Left cardiac atrium (tissue), 2 donors: ENCODE data around the gene MRPS12. TPM values are rescaled to one million over a fixed set of nuclear protein-coding genes. Genes with fewer than 3 reads are reported as not detected.

Source experiments
- total RNA-seq, 2 donors: library from RNA; stranded (reverse); fragmentation: NEBNext Ultra II Directional; extraction: Animal tissue kit (Norgen Biotek cat#: 25700); gene quantifications; one replicate each; pipeline ENCODE4 v1.2.1, GENCODE V29; 2021
- donor health status: DM: no; HTN: yes; CAD: no; lungs with severe emphysema.
- donor health status: DM: yes; HTN: yes; CAD: no.

MRPS12 gene
- total RNA-seq, 2 donors from 2014 or later: 56.2 to 69.0 TPM

Other genes starting within 250 kb of the MRPS12 start
- gene CAPN12, start 186.5 kb upstream of the MRPS12 start, total RNA-seq: under 1 TPM; 0.77 to 0.81 TPM
- gene LGALS7, start 157.4 kb upstream of the MRPS12 start, total RNA-seq: not detected
- not detected for gene LGALS7B, start 141.7 kb upstream of the MRPS12 start, total RNA-seq
- gene LGALS4, start 118.0 kb upstream of the MRPS12 start, total RNA-seq: 1 to 10 TPM in 1 of 2 donors, under 1 TPM in 1; 0.85 to 1.4 TPM
- gene ECH1, start 99.2 kb upstream of the MRPS12 start, total RNA-seq: 100 to 1,000 TPM; 449 to 630 TPM
- 100 to 1,000 TPM; 179 to 185 TPM for gene HNRNPL, start 81.0 kb upstream of the MRPS12 start, total RNA-seq
- 1 to 10 TPM; 4.4 to 7.6 TPM for gene RINL, start 52.7 kb upstream of the MRPS12 start, total RNA-seq
- gene SIRT2, start 31.3 kb upstream of the MRPS12 start, total RNA-seq: 10 to 100 TPM; 63.3 to 92.1 TPM
- gene NFKBIB, start 31.0 kb upstream of the MRPS12 start, total RNA-seq: 10 to 100 TPM; 17.9 to 23.0 TPM
- not detected for gene CCER2, start 18.8 kb upstream of the MRPS12 start, total RNA-seq
- 10 to 100 TPM in 1 of 2 donors, 1 to 10 TPM in 1; 9.5 to 17.7 TPM for gene SARS2, start 181 bp upstream of the MRPS12 start, total RNA-seq
- 1 to 10 TPM; 7.2 to 7.8 TPM for gene FBXO17, start 44.8 kb downstream of the MRPS12 start, total RNA-seq
- 10 to 100 TPM; 19.2 to 19.8 TPM for gene FBXO27, start 101.6 kb downstream of the MRPS12 start, total RNA-seq
- gene ACP7, start 153.4 kb downstream of the MRPS12 start, total RNA-seq: not detected
- gene PAK4, start 194.8 kb downstream of the MRPS12 start, total RNA-seq: 10 to 100 TPM; 15.8 to 17.2 TPM